GM18861 (cell line): ENCODE data around the gene SOWAHC.

ENCODE experiments used
- ATAC-seq: cut with Tn5 transposase; IDR thresholded peaks from one replicate; pipeline ENCODE4 v1.9.1; 2021; ENCODE audit not compliant: unreplicated experiment

The SOWAHC gene

GRCh38 chr2:109645412-109646184 is 31.4 kb downstream of the SOWAHC start:
- no peak for ATAC-seq

DNA sequence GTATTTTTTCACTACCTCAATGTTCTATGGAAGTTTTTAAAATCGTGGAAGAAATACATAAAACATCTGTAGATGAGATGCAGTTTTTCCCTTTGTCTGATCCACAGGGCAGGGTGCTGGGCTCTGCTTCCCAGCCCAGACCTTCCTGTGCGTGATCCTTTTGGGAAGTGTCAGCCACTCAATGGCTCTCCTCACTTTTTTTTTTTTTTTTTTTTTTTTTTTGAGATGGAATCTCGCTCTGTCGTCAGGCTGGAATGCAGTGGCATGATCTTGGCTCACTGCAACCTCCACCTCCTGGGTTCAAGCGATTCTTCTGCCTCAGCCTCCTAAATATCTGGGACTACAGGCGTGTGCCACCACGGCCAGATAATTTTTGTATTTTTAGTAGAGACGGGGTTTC is 32.8 kb downstream of the SOWAHC start:
- no peak for ATAC-seq

DNA sequence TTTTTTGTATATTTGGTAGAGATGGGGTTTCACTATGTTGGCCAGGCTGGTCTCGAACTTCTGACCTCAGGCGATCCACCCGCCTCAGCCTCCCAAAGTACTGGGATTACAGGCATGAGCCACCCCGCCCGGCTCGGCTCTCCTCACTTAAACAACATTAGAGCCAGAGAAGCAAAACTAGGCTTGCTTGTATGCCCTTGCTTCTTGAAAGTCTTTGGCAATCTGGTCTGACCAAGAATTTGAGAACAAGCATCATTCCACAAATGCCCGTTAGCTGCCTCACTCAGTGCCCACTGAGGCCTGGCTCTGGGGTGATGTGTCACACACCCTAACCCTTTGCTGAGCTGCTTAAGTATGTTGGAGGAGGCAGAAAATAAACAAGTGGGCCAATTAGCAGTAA is 33.5 kb downstream of the SOWAHC start:
- no peak for ATAC-seq

DNA sequence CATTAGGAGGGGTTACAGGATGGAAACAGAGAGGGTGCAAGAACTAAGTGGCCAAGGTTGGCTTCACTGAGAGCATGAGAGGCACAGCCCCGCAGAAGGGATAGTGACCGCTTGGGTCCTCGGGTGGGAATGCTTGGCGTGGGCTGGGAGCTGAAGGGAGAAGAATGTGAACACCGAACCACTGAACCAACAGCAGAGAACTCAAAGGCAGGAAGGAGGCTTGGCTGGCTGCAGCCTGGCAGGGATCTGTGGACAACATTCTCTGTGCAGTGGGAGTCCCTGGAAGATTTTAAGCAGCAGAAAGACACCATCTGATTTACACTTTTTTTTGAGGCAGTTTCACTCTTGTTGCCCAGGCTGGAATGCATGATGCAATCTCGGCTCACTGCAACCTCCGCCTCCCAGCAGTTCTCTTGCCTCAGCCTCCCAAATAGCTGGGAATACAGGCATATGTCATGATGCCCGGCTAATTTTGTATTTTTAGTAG is 33.9 kb downstream of the SOWAHC start:
- no peak for ATAC-seq

- ATAC-seq: no peak
These were observed 35.9 kb downstream of the SOWAHC start for GRCh38 chr2:109649736-109650695.

DNA sequence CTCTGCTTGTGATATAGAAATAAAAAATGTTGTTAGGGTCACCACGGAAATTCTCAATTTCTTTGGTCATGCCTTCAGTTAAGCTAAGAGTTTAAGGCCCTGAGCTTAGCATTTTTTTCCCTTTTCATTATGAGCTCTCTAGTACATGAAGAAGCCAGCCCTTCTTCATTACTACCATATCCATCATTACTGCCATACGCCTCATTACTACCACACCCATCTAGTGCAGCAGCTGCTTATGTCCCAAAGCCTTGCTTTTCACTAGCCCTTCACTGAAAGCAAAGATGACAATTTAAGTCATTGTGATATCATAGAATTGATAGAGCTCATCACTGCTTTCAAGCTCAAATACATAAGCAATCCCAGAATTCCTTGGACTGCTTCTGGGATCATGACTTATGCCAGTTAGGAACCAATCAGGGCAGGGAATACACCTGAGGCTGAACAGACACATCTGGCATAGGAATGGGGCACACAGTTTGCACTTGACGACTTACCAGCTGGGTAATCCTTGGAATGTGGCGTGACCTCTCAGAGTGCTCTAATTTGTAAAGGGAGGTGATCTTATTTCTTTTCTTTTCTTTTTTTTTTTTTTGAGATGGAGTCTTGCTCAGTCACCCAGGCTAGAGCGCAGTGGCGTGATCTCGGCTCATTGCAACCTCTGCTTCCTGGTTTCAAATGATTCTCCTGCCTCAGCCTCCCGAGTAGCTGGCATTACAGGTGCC is 40.3 kb downstream of the SOWAHC start:
- ATAC-seq: no peak

GRCh38 chr2:109655287-109655686 is 41.1 kb downstream of the SOWAHC start:
- no peak for ATAC-seq

GRCh38 chr2:109659396-109660045 is 45.4 kb downstream of the SOWAHC start:
- ATAC-seq: no peak

GRCh38 chr2:109660046-109660860 is 46.1 kb downstream of the SOWAHC start:
- no peak for ATAC-seq

DNA sequence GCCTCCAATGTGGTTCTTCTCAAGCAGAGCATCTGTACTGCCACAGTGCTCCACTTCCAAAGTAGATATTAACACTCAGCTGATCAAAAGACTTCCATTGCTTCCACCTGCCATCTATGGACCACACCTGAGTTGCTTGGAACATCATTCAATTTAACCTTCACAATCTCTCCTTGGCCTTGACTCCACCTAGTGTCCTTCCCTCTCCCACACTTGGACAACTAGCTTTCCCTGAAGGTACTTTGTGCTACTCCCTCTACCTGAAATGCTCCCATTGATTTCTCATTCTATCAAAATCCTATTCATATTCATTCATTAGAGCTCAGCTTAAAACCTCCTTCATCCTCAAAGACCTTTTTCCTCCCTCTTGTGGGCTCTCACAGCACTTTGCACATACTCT is 48.7 kb downstream of the SOWAHC start:
- no peak for ATAC-seq

DNA sequence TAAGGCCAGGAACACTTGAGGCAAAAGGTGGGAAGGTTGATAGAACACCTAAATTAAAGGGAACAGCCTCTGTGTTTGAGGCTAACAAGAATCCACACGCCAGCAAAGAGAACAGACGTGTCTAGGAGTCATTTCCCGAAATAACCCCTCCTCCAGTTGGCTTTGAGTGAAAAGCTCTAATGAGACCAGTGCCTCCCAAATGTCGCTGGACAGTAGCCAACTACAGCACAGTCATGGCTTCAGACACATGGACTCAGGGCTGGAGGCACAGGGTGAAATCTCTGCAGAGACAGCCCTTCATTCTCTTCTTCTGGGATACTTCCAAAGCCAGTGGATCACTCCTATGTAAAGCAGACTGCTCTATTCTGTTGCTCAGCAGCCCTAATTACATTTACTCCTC is 49.6 kb downstream of the SOWAHC start:
- ATAC-seq: no peak

DNA sequence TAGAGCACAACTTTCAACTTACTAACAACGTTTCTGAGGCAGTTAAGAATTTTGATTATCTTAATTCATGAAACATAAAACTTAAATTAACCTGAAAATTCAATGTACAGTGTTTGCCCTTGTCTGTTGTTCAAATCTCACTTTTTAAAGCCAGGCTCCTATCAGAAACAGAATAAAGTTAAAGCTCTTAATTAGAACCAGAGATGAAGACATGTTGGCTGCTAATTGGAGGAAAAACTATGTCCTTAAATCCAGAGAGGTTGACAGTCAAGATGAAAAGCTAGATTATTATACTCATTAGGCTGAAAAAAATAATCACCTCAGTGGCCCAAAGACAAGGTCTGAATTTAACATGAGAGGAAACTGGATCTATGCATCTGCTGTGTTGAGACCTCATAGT is 52.3 kb downstream of the SOWAHC start:
- no peak for ATAC-seq
